B cell (primary cell): ENCODE measurements around the gene ITPKB. TPM values are rescaled to one million over a fixed set of nuclear protein-coding genes. Genes with fewer than 3 reads are reported as not detected.

ENCODE experiments used
- ATAC-seq: fragments of 200-7000 bp; cut with Tn5 transposase; one replicate; pipeline ENCODE4 v1.10.0; 2021; ENCODE audit warnings: low read depth, mild to moderate bottlenecking, moderate number of reproducible peaks, moderate library complexity
- CTCF ChIA-PET: fragments of 350-600 bp; sonication (Branson Sonifier 250); formaldehyde crosslinking; loops from one replicate; lab custom pipeline; 2021; ENCODE audit warnings: antibody characterized with exemption, inconsistent platforms; lab: Charles Lee
- POLR2A ChIA-PET: fragments of 350-600 bp; sonication (Branson Sonifier 250); formaldehyde crosslinking; loops from one replicate; lab custom pipeline; 2021; ENCODE audit warnings: antibody characterized with exemption; lab: Charles Lee
- DNase-seq: peaks from one replicate; pipeline ENCODE4 v3.0.0; 2013
- H2AFZ ChIP-seq: 2 replicates; pipeline ENCODE4 v1.6.1; 2012; ENCODE audit warnings: mild to moderate bottlenecking, low read depth, low read length; ENCODE audit not compliant: insufficient read depth, poor library complexity, severe bottlenecking
- H3K27ac ChIP-seq, 2 donors: 1 replicate in 1 of 2; 2 replicates in 1 of 2; pipeline ENCODE4 v1.5.1; 2012 to 2013; ENCODE audit warnings: low read length in 2 of 2, mild to moderate bottlenecking in 2 of 2, moderate library complexity in 1 of 2
- H3K27me3 ChIP-seq, 4 experiments: fragments of 200-600 bp in 1 of 4; sonication (generic) in 1 of 4; replicated peaks in 1 of 4; 1 replicate in 2 of 4; 2 replicates in 2 of 4; pipeline versions ENCODE4 v1.6.1 to v1.7.0; 2013 to 2016; ENCODE audit warnings: low read length in 3 of 4, mild to moderate bottlenecking in 2 of 4, mixed read lengths in 1 of 4, moderate library complexity in 1 of 4; ENCODE audit not compliant: insufficient read depth in 4 of 4, control insufficient read depth in 3 of 4; ENCODE audit errors: control extremely low read depth in 1 of 4
- H3K36me3 ChIP-seq, 2 experiments: replicated peaks in 1 of 2; 1 replicate in 1 of 2; 2 replicates in 1 of 2; pipeline versions ENCODE4 v1.6.1 to v1.7.1; 2013; ENCODE audit warnings: low read length in 1 of 2; ENCODE audit not compliant: insufficient read depth in 2 of 2, control insufficient read depth in 1 of 2; ENCODE audit errors: control extremely low read depth in 1 of 2, extremely low read depth in 1 of 2
- H3K4me1 ChIP-seq, 2 donors: fragments of 200-600 bp in 1 of 2; sonication (generic) in 1 of 2; 1 replicate in 1 of 2; 2 replicates in 1 of 2; pipeline versions ENCODE4 v1.5.1 to v1.6.1; 2013 to 2017; ENCODE audit warnings: low read length in 2 of 2; ENCODE audit not compliant: control insufficient read depth in 2 of 2, insufficient read depth in 2 of 2
- H3K4me2 ChIP-seq: replicated peaks from 2 replicates; pipeline ENCODE3; 2012; ENCODE audit warnings: mild to moderate bottlenecking, low read depth, low read length; ENCODE audit not compliant: poor library complexity, severe bottlenecking
- H3K4me3 ChIP-seq, 5 experiments: fragments of 200-600 bp in 1 of 5; sonication (generic) in 1 of 5; 1 replicate in 3 of 5; 2 replicates in 2 of 5; pipeline versions ENCODE4 v1.5.1 to v1.7.0; 2011 to 2016; ENCODE audit warnings: low read length in 4 of 5, mild to moderate bottlenecking in 4 of 5, low read depth in 2 of 5, control low read depth in 1 of 5, moderate library complexity in 1 of 5; ENCODE audit not compliant: insufficient read depth in 1 of 5; ENCODE audit errors: control extremely low read depth in 1 of 5, extremely low read depth in 1 of 5
- H3K79me2 ChIP-seq: fragments of 200-600 bp; sonication (generic); one replicate; pipeline ENCODE4 v1.6.0; 2016; ENCODE audit warnings: low read length; ENCODE audit not compliant: control insufficient read depth, insufficient read depth
- H3K9ac ChIP-seq: fragments of 200-600 bp; sonication (generic); 2 replicates; pipeline ENCODE4 v1.6.1; 2017; ENCODE audit warnings: mild to moderate bottlenecking, low read length, moderate library complexity
- H3K9me3 ChIP-seq, 3 donors: one replicate each; pipeline versions ENCODE4 v1.6.1 to v1.7.1; 2013; ENCODE audit warnings: low read length in 2 of 3; ENCODE audit not compliant: control insufficient read depth in 2 of 3, insufficient read depth in 1 of 3; ENCODE audit errors: control extremely low read depth in 1 of 3
- H4K20me1 ChIP-seq: 2 replicates; pipeline ENCODE4 v1.6.0; 2012; ENCODE audit warnings: mild to moderate bottlenecking, low read length; ENCODE audit not compliant: insufficient read depth, control insufficient read depth, poor library complexity, severe bottlenecking
- H3K27ac Mint-ChIP-seq: one replicate; pipeline ENCODE4 v1.8.0; 2021; ENCODE audit warnings: mixed read lengths
- H3K27me3 Mint-ChIP-seq: one replicate; pipeline ENCODE4 v1.8.0; 2021; ENCODE audit warnings: mixed read lengths
- H3K4me1 Mint-ChIP-seq: one replicate; pipeline ENCODE4 v1.8.0; 2021; ENCODE audit warnings: mixed read lengths
- H3K4me3 Mint-ChIP-seq: one replicate; pipeline ENCODE4 v1.8.0; 2021; ENCODE audit warnings: mixed read lengths
- H3K9me3 Mint-ChIP-seq: one replicate; pipeline ENCODE4 v1.8.0; 2022; ENCODE audit warnings: mixed read lengths; ENCODE audit not compliant: insufficient read depth
- CTCF ChIP-seq: fragments of 200-600 bp; IDR thresholded peaks from one replicate; pipeline ENCODE4 v1.8.0; 2022; ENCODE audit warnings: antibody characterized with exemption, mild to moderate bottlenecking
- EZH2 ChIP-seq: IDR thresholded peaks from 2 replicates; pipeline ENCODE4 v1.6.1; 2012; ENCODE audit warnings: borderline replicate concordance, low read depth, mild to moderate bottlenecking, moderate library complexity, low read length; ENCODE audit not compliant: insufficient read depth, poor library complexity, severe bottlenecking
- WGBS: methylation state at CpG from one replicate; pipeline ENCODE4 v1.1.5; 2013; ENCODE audit warnings: missing lambda C conversion rate; ENCODE audit not compliant: insufficient coverage; 5-methylcytosine and 5-hydroxymethylcytosine counted together
- intact Hi-C: fragments of 100-400 bp; cut with micrococcal nuclease; formaldehyde crosslinking; loops from one replicate; pipeline ENCODE4 v1.10.0; 2022
- polyA plus RNA-seq: library from polyadenylated mRNA; depleted of rRNA; stranded (reverse); fragments of >200 nt; gene quantifications from 2 replicates; pipeline ENCODE4 v1.2.3, GENCODE V29; 2012
- total RNA-seq, 2 donors: library from RNA; stranded (reverse); fragments of 120-200 nt in 1 of 2; gene quantifications; 1 replicate in 1 of 2; 2 replicates in 1 of 2; pipeline versions ENCODE4 v1.2.3 to v1.2.4, GENCODE V29; 2013 to 2022

ITPKB gene
- total and polyA plus RNA-seq, 2 donors (not counting 1 experiment from before 2014, with no cell fraction given), result 21.8 to 93.5 TPM

GRCh38 chr1:226782845-226783601 is 43.9 kb upstream of the ITPKB start:
- Histone ChIP-seq H2AFZ (no peak overlapping the region), H3K4me3 (no peak overlapping the region), H3K4me2 (no peak overlapping the region), H3K27me3 (no peaks in the 10 kb centered on the region), H3K9me3 (no peaks in the 10 kb centered on the region), H3K27ac (no peak overlapping the region), H3K36me3 (no peaks in the 10 kb centered on the region), H3K79me2 (no peaks in the 10 kb centered on the region), H3K9ac (no peak overlapping the region), H4K20me1 (no peaks in the 10 kb centered on the region), H3K4me1 (no peaks in the 10 kb centered on the region)
- no peak for DNase-seq
- H3K9me3 Mint-ChIP-seq, result no peaks in the 10 kb centered on the region
- intact Hi-C loops, result no loop called here
- no peak for TF ChIP-seq EZH2
- TF ChIP-seq CTCF, result no peak
- H3K27me3 Mint-ChIP-seq, result no peaks in the 10 kb centered on the region
- POLR2A ChIA-PET, result no interaction called here
- H3K27ac Mint-ChIP-seq, result no peak overlapping the region
- H3K4me1 Mint-ChIP-seq, result no peaks in the 10 kb centered on the region
- H3K4me3 Mint-ChIP-seq, result no peak overlapping the region
- WGBS, result 81% methylated on average over 3 of the region's 4 CpGs
- no peak for ATAC-seq
- CTCF ChIA-PET, result interaction anchor here (0.7 kb wide), 1 partner anchor 24 kb away, joined by 3 read pairs; no protein-coding TSS in a partner anchor

GRCh38 chr1:226781937-226782609 is 43.0 kb upstream of the ITPKB start:
- no peaks in the 10 kb centered on the region for H3K36me3 ChIP-seq
- no peak overlapping the region for H3K27ac ChIP-seq
- H3K9me3 ChIP-seq, result peaks cover 0 to 2% (median 0%) of the 10 kb centered on the region in 3 donors
- CTCF ChIA-PET, result interaction anchor here (0.7 kb wide), 1 partner anchor 25 kb away, joined by 3 read pairs; no protein-coding TSS in a partner anchor
- WGBS, result 94% methylated on average over 6 of the region's 7 CpGs
- H3K79me2 ChIP-seq, result no peaks in the 10 kb centered on the region
- no peak overlapping the region for H3K4me2 ChIP-seq
- ATAC-seq (no peak), DNase-seq (no peak)
- H3K4me3 ChIP-seq, result no peak overlapping the region
- Mint-ChIP-seq H3K4me1 (no peaks in the 10 kb centered on the region), H3K9me3 (no peaks in the 10 kb centered on the region), H3K27ac (no peak overlapping the region), H3K4me3 (no peak overlapping the region), H3K27me3 (no peaks in the 10 kb centered on the region)
- H4K20me1 ChIP-seq, result no peaks in the 10 kb centered on the region
- TF ChIP-seq CTCF (no peak), EZH2 (no peak)
- H3K27me3 ChIP-seq, result no peaks in the 10 kb centered on the region
- H3K4me1 ChIP-seq, result no peaks in the 10 kb centered on the region
- intact Hi-C loops, result no loop called here
- H3K9ac ChIP-seq, result no peak overlapping the region
- POLR2A ChIA-PET, result no interaction called here
- H2AFZ ChIP-seq, result no peak overlapping the region
